Stomach (tissue), 9 donors: ENCODE data around the gene KCNJ9. TPM values are rescaled to one million over a fixed set of nuclear protein-coding genes. Genes with fewer than 3 reads are reported as not detected.

Source experiments
- DNase-seq, 2 donors: peaks; one replicate each; pipeline versions ENCODE4 v3.0.0 to v3.0.0-alpha.2; 2013 to 2019
- H3K27ac ChIP-seq, 5 donors: fragments of 200-600 bp in 4 of 5; sonication (generic) in 4 of 5; one replicate each; pipeline ENCODE4 v1.5.1; 2013 to 2019; ENCODE audit warnings: mild to moderate bottlenecking in 1 of 5, moderate library complexity in 1 of 5
- H3K27me3 ChIP-seq, 3 donors: fragments of 200-600 bp; sonication (generic); one replicate each; pipeline ENCODE4 v1.5.1; 2017 to 2019; ENCODE audit warnings: mixed run types in 1 of 3
- H3K36me3 ChIP-seq, 4 donors: fragments of 200-600 bp; sonication (generic); 1 replicate in 3 of 4; 2 replicates in 1 of 4; pipeline ENCODE4 v1.5.1; 2016 to 2019
- H3K4me1 ChIP-seq, 4 donors: fragments of 200-600 bp; sonication (generic); one replicate each; pipeline ENCODE4 v1.5.1; 2016 to 2019
- H3K4me3 ChIP-seq, 4 donors: fragments of 200-600 bp; sonication (generic) in 3 of 4; one replicate each; pipeline ENCODE4 v1.5.1; 2016 to 2019; ENCODE audit warnings: mild to moderate bottlenecking in 1 of 4
- H3K9me3 ChIP-seq, 4 donors: fragments of 200-600 bp; sonication (generic); one replicate each; pipeline ENCODE4 v1.5.1; 2016 to 2019
- CTCF ChIP-seq, 7 experiments: fragments of 450-650 bp in 4 of 7; fragments of 200-600 bp in 3 of 7; sonication (generic) in 3 of 7; IDR thresholded peaks; one replicate each; pipeline ENCODE4 v1.5.1; 2016 to 2019; ENCODE audit warnings: antibody characterized with exemption in 7 of 7, control low read depth in 2 of 7, mild to moderate bottlenecking in 1 of 7
- EP300 ChIP-seq: sonication (generic); formaldehyde crosslinking; IDR thresholded peaks from one replicate; pipeline ENCODE4 v1.6.1; 2017; ENCODE audit warnings: antibody characterized with exemption
- POLR2A ChIP-seq, 4 donors: fragments of 450-650 bp; IDR thresholded peaks; one replicate each; pipeline ENCODE4 v1.6.1; 2016; ENCODE audit warnings: antibody characterized with exemption in 4 of 4, control low read depth in 2 of 4, mild to moderate bottlenecking in 1 of 4, moderate library complexity in 1 of 4
- POLR2AphosphoS5 ChIP-seq, 3 donors: sonication (generic); formaldehyde crosslinking; IDR thresholded peaks; one replicate each; pipeline ENCODE4 v1.6.1; 2016; ENCODE audit warnings: antibody characterized with exemption in 3 of 3
- WGBS, 5 donors: extraction: QIAGEN DNeasy Blood & Tissue Kit in 3 of 5; methylation state at CpG; one replicate each; pipeline versions ENCODE4 v1.1.5 to v1.1.7; 2013 to 2018; 5-methylcytosine and 5-hydroxymethylcytosine counted together
- intact Hi-C: fragments of 100-400 bp; cut with DNase I; formaldehyde crosslinking; loops from one replicate; pipeline ENCODE4 v1.15.1; 2023; ENCODE audit warnings: low total_unique reads
- polyA plus RNA-seq, 3 donors: library from polyadenylated mRNA; stranded (reverse); fragments of 200-250 nt; gene quantifications; one replicate each; pipeline ENCODE4 v1.2.3, GENCODE V29; 2013
- total RNA-seq, 5 donors: library from RNA; depleted of rRNA; stranded (reverse); fragments of >200 nt; gene quantifications; one replicate each; pipeline versions ENCODE4 v1.1.0 to v1.2.3, GENCODE V29; 2014 to 2016
- donor health status: healthy with polysubstance abuse.
- donor health status: Bipolar disorder and iron deficiency.
- donor health status: healthy.

The KCNJ9 gene
- total and polyA plus RNA-seq, 8 donors = 0.03 to 0.87 (median 0.06) TPM; not detected in 5

GRCh38 chr1:160116283-160117147, 35.2 kb downstream of the KCNJ9 start:
- peak in 1 of 2 donors; percentile 59 for DNase-seq
- Histone ChIP-seq H3K4me3 (peak overlapping the region in 3 of 4 donors; percentile 31 to 43 (median 41)), H3K4me1 (peaks cover 0 to 56% (median 23%) of the 10 kb centered on the region in 4 donors), H3K36me3 (peaks cover 0 to 11% (median 4%) of the 10 kb centered on the region in 4 donors), H3K27me3 (peaks cover 0 to 30% (median 15%) of the 10 kb centered on the region in 3 donors), H3K9me3 (no peaks in the 10 kb centered on the region), H3K27ac (peak overlapping the region in 3 of 5 donors; percentile 60 to 73 (median 73))
- intact Hi-C loops = loop anchor here (10.0 kb wide), 1 partner anchor 58 kb away; no protein-coding TSS in a partner anchor
- no peak for TF ChIP-seq EP300
- peak in 1 of 3 donors; percentile 11 for TF ChIP-seq POLR2AphosphoS5 (IDR thresholded peaks at IDR 0.05)
- no peak for TF ChIP-seq CTCF (IDR thresholded peaks at IDR 0.05)
- no peak for TF ChIP-seq POLR2A (IDR thresholded peaks at IDR 0.05)
- WGBS, 5 donors = 45 to 63% (median 61%) methylated on average over 9 to 12 of the region's 12 CpGs

- Histone ChIP-seq H3K4me3 (peak overlapping the region in 3 of 4 donors; percentile 31 to 43 (median 41)), H3K36me3 (peaks cover 0 to 11% (median 4%) of the 10 kb centered on the region in 4 donors), H3K27ac (peak overlapping the region in 3 of 5 donors; percentile 37 to 73 (median 73)), H3K9me3 (no peaks in the 10 kb centered on the region), H3K4me1 (peaks cover 0 to 56% (median 23%) of the 10 kb centered on the region in 4 donors), H3K27me3 (peaks cover 0 to 30% (median 15%) of the 10 kb centered on the region in 3 donors)
- no peak for TF ChIP-seq POLR2A (IDR thresholded peaks at IDR 0.05)
- no peak for TF ChIP-seq CTCF (IDR thresholded peaks at IDR 0.05)
- TF ChIP-seq EP300 = no peak
- TF ChIP-seq POLR2AphosphoS5 (IDR thresholded peaks at IDR 0.05) = no peak
- WGBS, 5 donors = 6 to 20% (median 15%) methylated on average over 1 of the region's 1 CpG
- DNase-seq = no peak
- intact Hi-C loops = loop anchor here (10.0 kb wide), 1 partner anchor 58 kb away; no protein-coding TSS in a partner anchor
Measured at GRCh38 chr1:160117300-160117699, 36.0 kb downstream of the KCNJ9 start.

DNA sequence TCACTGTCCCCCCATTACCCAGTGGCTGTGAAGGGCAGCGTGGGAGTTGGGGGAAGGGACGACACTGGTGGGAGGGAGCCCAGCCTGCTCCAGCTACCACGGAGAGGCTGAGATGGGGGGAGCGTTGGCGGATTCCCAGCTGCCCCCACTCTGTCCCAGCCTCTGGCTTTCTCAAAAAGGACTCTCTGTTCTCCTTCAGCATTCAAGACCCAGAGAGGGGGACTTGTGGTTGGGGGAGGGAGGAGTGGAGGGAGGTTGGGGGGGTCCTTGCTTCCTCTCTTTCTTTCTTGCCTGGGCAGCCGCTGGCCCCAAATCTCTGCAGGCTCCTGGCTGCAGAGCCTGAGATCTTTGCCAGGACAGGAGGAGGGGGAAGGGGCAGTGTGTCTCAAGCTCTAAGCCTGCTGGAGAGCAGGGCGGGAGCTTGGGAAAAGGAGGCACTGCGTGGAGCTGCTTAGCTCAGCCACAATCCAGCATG, 36.4 kb downstream of the KCNJ9 start:
- Histone ChIP-seq H3K4me1 (peaks cover 0 to 56% (median 23%) of the 10 kb centered on the region in 4 donors), H3K27me3 (peaks cover 0 to 30% (median 15%) of the 10 kb centered on the region in 3 donors), H3K27ac (peak overlapping the region in 3 of 5 donors; percentile 37 to 73 (median 73)), H3K4me3 (peak overlapping the region in 3 of 4 donors; percentile 31 to 43 (median 41)), H3K36me3 (peaks cover 0 to 11% (median 4%) of the 10 kb centered on the region in 4 donors), H3K9me3 (no peaks in the 10 kb centered on the region)
- intact Hi-C loops = loop anchor here (10.0 kb wide), 1 partner anchor 57 kb away; no protein-coding TSS in a partner anchor
- no peak for TF ChIP-seq EP300
- no peak for TF ChIP-seq POLR2A (IDR thresholded peaks at IDR 0.05)
- no peak for TF ChIP-seq CTCF (IDR thresholded peaks at IDR 0.05)
- peak in 1 of 3 donors; percentile 51 for TF ChIP-seq POLR2AphosphoS5 (IDR thresholded peaks at IDR 0.05)
- WGBS, 5 donors = 28 to 36% (median 31%) methylated on average over 8 of the region's 8 CpGs
- peak; percentile 32 to 84 for DNase-seq

- Histone ChIP-seq H3K36me3 (peaks cover 0 to 14% (median 4%) of the 10 kb centered on the region in 4 donors), H3K9me3 (no peaks in the 10 kb centered on the region), H3K27me3 (peaks cover 0 to 30% (median 15%) of the 10 kb centered on the region in 3 donors), H3K27ac (no peak overlapping the region), H3K4me1 (peaks cover 0 to 50% (median 20%) of the 10 kb centered on the region in 4 donors), H3K4me3 (no peak overlapping the region)
- intact Hi-C loops = loop anchor here (10.0 kb wide), 1 partner anchor 56 kb away; no protein-coding TSS in a partner anchor
- TF ChIP-seq POLR2AphosphoS5 (IDR thresholded peaks at IDR 0.05) = no peak
- no peak for TF ChIP-seq EP300
- TF ChIP-seq CTCF (IDR thresholded peaks at IDR 0.05) = no peak
- TF ChIP-seq POLR2A (IDR thresholded peaks at IDR 0.05) = no peak
- 81 to 96% (median 91%) methylated on average over 3 of the region's 3 CpGs for WGBS, 5 donors
- no peak for DNase-seq
Measured at GRCh38 chr1:160118928-160119327, 37.6 kb downstream of the KCNJ9 start.
